DOHH2 (cell line): Measurements from ENCODE around the gene MED13L.

Source experiments
- CTCF ChIP-seq: fragments of 200-600 bp; sonication (generic); IDR thresholded peaks from one replicate; pipeline ENCODE4 v1.5.1; 2014; ENCODE audit warnings: antibody characterized with exemption, mild to moderate bottlenecking, low read depth, low read length; ENCODE audit not compliant: poor library complexity, severe bottlenecking
- EZH2phosphoT487 ChIP-seq: fragments of 200-600 bp; sonication (generic); IDR thresholded peaks from 2 replicates; pipeline ENCODE4 v1.6.1; 2017; ENCODE audit warnings: borderline replicate concordance, mild to moderate bottlenecking, antibody characterized with exemption, low read length, moderate library complexity, mixed read lengths

GRCh38 chr12:116319898-116320621 is 42.6 kb upstream of the MED13L start:
- TF ChIP-seq CTCF (no peak), EZH2phosphoT487 (no peak)
